Measurements from ENCODE around the gene POU6F2.

The POU6F2 gene

DNA sequence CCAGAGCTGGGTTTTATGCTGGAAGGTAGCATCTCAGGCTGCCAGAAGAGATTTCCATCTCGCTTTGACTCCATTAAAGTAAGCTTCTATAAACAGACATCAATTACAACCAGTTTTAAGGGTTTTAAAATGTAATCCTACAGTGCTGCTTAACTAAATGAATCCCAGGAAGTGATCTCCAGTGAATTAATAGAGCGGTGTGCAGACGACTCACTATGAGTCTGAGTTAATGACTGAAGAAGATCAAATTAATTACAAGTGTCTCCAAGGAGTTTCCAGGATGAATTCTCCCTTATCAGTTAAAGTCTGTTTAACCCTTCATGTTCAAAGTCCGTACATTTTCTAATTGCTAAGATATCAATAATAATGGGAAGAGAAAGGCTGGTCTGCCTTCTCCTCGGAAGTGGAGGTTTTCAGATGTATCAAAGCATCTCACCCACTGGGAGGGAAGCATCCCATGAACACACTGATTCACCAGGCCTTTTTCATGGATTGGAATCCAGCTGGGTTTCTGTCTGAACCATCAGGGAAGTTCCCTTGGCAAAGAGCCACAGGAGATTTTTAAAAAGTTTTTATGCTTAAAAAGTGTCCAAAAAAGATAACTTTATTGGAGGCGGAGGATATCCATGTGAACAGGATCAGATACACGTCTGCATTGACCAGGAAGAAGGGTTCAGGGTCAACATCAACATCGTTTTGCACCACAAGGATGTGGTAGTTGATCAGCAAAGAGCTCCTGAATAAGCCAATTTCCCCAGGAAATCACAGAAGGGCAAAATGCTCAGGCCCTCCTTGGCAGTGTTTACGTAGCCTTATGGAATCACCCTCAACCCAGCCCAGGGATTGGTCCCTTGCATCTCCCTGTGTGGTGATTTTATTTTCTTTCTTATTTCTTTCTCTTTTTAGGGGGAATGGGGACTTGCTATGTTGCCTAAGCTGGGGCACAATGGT lies 288.2 kb downstream of the POU6F2 start:
- no peak for DNase-seq

DNA sequence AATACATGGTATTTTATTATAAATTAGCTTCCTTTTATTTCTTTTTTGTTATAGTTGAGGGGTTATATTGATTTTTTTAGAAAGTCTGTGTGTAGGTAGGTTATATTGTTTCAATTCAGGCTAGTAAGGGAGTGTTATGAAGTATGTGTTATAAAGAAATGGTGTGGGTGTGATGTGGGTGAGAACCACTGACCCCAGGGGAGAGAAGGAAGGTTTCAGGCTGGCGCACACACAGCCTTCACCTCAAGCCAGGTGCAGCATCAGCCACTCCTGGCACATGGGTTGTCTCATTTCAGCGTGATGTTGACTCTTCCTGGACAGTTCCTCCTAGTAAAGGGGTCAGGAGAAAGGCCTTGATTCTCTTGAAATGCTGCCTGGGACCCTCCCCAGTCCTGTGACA lies 291.3 kb downstream of the POU6F2 start:
- no peak for DNase-seq

DNA sequence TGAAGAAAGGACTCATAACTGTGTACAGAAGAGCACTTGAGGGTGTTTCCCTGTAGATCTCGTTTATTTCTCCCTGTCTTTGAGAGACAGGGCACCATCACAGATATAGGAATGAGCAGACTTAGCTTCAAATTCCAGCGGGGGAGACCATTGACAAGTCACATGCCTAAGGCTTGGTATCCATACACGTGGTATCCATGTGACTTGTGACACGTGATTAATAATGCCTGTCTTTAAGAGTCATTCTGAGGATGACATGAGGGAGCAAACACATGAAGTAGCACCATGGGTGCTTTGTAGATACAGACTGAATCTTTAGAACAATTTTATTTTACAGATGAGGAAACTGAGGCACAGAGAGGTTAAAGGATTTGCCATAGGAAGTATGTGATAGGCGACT lies 292.3 kb downstream of the POU6F2 start:
- DNase-seq, result no peak

DNA sequence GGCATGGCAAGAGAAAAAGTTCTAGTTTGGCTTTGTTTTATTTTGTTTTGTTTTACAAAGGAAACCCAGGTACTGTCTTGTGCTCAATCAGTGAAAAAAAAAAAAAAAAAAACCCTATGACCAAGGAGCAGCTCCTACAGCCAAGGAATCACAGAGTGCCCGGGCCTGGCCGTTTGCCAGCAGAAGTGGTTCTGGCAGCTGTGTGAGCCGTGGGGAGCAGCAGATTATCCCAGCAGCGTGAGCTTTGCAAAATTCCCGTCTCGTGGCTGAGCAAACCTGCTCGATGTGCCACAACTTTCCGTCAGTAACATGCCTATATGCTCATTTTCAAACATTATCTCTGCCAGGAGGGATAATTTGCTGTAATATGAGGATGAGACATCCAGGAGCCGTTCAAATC lies 293.7 kb downstream of the POU6F2 start:
- no peak for DNase-seq

DNA sequence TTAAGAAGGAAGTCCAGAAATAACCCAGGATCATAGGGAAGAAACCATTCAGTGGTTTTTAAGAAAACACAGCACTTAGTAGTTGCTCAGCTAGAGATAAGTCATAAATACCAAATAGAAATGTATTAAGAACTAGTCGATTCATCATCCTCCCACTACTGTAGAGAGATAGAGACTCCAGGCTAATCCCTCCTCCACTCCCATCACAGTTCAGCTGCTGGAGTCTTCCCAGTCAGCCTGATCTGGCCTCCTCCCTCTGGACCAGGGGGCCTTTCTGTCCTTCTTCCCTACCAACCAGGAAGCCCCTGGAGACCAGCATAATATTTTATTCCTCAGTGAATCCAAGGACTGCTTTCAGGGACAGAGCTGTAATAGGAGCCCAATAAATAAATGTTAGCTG lies 294.4 kb downstream of the POU6F2 start:
- no peak for DNase-seq

DNA sequence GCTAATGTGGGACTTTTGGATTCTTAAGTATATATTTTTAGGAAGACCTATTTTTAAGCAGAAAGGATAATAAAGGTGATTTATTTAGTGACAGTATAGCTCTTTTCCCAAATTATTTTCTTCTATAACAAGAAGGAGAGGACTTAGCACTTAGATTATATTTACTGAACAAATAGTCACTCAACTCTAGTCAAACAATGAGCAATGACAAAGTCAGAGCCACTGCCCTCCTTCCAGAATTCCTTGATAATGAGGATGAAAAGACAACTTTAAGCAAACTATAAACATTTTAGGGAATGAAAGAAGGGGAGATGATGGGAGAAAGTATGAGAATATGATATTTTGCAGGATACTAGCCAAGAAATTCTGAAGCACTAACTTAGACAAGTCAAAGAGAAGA lies 295.0 kb downstream of the POU6F2 start:
- no peak for DNase-seq

DNA sequence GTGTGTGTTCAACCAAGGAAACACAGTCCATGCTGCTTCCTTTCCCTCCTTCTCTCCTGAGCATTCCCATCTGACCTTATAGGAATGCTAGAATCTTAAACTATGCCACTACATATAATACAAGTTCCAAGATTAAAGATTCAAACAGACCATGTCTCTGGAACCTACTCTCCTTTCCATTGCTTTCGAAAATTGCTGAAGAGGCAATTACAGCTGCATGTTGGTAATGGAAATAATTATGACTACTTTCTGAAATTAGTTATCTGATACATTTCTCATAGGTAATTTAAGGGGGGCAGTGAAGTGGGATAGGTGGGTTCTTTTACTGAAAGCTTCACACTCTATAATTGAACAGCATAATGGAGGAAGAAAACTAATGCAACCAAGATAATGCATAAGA lies 302.6 kb downstream of the POU6F2 start:
- DNase-seq, result no peak

DNA sequence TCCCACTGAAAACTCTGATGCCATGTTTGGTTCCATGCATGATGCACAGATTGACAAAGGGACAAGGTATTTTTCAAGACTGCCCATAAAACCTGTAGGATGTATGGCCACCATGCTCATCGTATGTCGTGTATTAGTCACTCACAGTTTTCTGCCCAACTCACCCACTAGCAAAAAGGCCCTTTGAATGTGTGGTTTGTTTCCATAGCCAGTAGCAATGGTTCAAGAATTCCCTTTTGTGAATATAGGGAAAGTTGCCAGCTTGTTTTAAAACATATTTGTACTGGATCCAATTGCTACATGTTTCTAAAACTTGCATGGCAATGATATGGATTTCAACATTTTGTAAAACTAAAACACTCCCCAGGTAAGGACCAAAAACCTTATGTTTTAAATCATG lies 307.5 kb downstream of the POU6F2 start:
- DNase-seq, result no peak

DNA sequence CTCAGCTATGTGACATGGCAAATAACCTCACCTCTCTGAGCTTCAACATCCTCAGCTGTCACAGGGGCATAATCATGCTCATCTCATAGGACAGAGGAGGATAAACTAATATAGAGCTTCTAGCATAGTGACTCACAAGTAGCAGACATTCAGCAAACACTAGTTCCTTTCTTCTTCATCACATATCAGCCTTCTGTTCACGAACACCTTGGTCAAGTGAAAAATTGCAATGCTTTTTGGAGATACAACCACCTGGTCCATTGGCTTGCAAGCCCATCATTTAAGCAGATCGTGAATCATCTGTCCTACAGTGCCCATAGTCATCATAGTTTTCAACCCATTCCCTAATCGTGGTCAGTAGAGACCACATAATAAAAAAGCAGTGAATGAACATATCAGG lies 310.6 kb downstream of the POU6F2 start:
- DNase-seq, result no peak

DNA sequence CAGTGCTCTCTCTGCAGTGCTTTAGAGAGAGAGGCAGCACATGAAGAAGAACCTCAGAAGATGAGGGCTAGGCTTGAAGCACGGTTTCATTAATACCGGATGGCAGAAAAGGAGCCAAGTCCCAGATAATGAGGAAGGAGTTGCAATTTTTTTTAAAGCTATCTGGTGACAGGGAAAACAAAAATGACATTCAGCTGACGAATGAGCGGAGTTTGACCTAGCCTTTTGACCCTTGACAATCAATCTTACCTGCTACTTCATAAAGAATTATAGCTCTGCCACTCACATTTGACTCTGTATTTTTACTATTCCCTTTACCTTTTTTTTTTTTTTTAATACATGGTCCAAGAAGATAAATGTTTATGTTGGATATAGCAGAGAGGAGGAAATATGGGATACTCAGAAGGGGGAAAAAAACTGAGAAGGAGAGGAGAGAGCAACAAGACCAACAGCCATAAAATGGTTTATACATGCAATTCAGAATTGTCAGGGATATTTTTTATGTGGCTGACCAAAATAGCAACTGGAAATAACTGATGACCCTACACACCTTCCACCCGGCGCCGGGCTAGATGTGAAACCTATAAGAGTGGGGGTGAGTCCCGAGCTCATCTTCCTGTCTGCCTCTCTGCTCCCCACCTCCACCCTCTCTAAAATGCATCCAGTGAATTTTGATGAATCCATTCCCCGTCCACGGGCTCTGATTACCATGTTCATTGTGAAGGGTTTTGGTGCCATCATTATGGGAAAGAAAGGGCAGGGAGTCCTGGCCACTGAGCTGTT lies 314.1 kb downstream of the POU6F2 start:
- DNase-seq, result no peak

DNA sequence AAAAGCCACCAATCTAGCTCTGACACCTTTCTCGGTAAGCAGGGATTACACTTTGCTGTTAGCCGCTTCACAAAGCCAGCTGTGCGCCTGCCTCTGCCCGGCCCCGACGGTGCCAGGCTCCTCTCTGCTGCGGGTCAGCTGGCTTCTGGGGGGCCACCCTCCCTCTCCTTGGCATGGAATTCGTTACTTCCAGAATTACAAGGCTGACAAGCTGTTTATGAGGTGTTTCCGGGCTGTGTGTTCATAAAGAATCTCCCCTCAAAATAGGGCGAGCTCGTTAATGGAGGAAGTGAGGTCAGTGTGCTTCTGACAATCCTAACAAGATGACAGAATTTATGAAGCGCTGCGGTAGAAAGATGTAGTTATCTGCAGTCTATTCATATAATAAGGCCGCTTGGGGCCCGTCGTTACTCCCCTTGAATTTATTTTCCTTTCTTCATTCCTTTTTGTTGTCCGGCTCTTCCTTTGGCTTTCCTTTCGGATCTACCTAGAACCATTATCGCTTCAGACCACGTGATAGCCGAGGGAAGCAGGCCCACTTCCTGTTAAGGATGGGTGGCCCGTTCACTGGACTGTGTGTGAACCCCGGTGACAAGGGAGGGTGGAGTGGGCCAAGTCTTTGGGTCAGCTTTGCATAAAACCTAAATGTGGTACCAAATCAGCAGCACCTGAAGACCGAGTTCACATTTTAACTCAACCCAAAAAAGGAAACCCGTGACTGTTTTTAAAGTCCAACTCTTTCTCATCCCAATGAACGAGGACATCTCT lies 315.5 kb downstream of the POU6F2 start:
- DNase-seq, result no peak

DNA sequence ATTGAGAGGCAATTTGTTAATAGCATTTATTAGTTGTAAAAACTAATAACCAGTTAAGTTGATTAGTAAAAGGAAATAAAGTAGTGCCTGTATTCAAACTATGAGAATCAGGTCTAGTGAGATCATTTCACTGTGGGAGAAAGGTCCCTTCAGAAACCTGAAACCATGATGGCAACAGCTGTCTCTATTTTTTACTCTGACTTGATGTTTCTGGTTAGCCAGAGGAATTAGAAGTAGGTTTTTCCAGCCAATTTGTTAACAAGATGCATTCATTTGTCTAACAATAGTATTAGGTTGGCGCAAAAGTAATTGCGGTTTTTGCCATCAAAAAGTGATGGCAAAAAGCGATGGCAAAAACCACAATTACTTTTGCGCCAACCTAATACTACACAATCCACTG lies 316.3 kb downstream of the POU6F2 start:
- no peak for DNase-seq

DNA sequence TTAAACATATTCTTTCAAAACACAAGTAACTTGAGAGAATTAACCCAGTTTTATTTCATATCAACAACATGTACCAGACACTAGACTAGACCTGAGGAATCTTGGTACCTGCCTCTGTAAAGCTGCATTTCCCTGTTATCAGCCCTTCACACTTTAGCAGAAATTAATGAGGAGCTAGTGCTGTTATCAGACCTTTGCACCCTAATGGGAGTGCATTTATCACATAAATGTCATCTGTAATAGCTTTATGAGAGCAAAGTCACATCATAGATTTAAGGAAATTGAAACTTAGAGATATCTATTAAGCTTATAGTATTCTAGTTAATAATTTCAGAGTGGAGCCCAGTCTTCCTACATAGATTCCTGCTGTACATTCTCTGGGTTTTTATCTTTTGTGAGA lies 318.1 kb downstream of the POU6F2 start:
- DNase-seq, result no peak

DNA sequence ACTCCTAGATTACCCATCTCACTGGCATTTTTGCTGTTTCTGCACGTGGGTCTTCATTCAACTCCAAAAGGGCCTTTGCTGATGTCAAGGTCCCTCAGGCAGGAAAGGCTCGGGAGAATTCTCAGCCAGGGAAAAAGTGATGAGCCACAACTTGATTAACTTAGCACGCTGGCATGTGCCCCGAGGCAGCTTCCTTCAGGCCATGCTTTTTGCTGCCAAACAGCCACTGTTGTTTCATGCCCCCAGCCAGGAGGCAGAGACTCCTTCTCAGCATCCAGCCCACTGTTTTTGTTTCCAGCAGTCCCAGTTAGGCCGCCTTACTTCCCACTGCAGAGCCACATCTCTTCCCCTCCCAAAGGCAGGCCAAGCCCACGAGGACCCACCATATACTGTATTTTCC lies 322.0 kb downstream of the POU6F2 start:
- no peak for DNase-seq

DNA sequence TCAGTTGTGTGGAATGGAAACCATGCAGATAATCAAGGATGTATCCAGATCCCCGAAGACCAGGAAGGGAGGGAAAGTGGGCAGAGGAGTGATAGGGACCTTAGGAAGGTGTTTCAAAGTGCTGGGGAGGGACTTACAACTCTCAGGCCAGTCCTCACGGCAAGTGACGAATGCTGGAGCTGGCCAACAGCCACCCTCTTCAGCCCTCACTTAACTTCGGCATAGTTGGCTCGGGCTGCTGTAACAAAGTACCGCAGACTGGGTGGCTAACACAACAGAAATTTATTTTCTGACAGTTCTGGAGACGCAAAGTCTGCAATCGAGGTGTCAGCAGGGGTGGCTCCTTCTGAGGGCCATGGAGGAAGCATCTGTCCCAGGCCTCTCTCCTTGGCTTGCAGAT lies 322.6 kb downstream of the POU6F2 start:
- DNase-seq, result no peak

DNA sequence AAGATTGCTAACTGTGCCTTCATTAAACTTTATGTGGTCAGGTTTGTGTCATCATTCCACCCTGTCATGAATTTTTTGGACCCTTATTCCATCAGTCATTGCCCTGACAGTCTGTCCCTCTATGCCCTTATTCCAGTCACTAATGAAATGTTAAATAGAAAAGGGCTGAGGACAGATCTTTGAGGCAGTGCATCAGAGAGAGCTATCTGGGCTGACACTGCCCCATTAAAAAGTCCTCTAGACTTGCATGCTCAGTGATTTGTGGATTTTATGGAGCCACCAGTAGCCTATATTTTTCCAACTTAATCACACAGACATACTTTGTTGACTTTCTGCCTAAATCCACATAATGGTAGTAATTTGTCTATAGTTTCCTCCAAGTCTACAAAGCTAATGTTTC lies 323.8 kb downstream of the POU6F2 start:
- DNase-seq, result no peak

DNA sequence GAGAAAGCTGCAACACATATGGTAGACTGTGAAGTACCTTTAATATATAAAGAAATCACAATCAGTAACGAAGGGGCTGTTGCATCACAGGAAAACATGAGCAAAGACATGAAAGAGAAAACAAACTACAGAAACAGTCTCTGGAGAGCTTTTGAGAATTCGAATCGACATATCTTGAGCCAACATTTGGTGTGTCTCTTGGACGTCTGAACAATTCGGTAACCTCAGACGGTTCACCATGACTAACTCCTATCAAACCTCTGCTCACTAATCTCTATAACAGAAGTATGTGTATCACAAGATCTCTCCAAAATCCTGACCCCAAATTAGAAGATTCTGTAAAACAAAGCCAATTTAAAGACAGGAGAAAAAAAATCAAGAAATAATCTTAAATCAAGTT lies 326.5 kb downstream of the POU6F2 start:
- no peak for DNase-seq

DNA sequence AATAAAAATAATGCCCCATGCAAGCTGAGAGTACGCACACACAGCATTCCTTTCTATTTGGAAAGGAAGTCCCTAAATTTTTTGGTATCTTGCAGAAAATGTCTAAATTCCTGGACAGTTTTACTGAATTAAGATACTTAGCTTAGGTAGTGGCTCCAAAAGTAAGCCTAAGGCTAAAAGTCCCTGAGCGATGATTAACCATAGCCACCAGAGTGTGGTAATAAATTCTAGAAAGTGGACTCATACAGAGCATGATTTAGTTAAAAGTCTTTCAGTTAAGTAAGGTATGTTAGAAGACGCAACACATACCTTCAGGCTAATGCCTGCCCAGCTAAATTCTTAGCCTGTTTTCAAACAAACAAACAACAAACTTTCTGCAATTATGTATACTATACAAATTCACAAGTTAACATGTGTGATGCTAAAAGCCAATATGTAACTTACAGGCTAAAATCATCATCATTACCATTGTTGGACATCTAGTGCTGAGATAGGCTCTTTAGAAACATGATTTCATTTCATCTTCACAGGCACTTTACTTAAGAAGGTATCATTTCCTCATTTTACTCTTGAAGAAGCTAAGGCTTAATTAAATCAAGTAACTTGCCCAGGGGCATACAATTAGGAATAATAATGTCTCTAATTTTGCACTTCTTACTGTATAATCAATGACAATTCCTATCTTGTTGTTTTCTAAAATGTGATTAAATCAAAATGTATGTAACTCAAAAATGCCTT lies 327.1 kb downstream of the POU6F2 start:
- no peak for DNase-seq

DNA sequence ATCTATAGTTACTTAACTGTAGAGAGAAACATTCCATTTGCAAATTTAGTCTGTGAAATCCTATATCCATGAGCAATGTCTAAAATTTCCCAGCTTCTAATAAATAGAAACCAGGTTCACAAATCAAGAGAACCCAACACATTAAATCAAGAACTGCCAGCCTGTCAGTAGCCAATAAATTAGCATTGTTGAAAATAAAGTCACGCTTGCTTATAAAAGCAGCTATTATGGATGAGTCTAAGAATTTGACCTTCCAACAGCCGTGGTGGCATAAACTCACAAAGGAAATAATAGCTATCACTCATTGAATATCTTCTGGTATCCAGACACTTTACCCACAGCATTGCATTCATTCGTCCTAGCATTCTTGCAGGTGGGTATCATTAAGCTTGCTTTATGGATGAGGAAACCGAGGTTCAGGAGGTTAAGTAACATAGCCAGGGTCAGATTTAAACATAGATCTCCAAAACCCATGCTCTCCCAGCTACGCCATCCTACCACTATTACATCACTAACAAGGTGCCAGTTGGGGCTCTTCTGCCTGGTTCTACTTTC lies 328.4 kb downstream of the POU6F2 start:
- DNase-seq, result no peak

DNA sequence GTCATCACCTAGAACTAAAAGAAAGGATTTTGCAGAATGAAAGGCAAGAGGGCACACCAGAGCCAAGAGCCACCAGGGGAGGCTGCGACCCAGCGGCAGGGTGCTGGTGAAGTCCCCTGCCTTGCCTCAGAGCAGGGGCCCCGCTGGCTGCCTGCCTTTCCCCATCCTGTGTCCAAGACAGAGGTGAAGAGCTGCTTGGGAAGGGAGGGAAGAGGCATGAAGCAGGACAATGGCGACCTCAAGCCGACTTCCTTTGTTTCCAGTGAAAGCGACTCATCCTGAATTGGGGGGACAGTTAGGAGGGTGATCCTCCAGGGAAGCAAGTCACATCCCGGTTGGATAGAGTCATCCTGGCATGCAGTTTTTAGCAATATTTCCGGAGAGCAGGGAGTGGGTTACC lies 333.0 kb downstream of the POU6F2 start:
- DNase-seq, result no peak

DNA sequence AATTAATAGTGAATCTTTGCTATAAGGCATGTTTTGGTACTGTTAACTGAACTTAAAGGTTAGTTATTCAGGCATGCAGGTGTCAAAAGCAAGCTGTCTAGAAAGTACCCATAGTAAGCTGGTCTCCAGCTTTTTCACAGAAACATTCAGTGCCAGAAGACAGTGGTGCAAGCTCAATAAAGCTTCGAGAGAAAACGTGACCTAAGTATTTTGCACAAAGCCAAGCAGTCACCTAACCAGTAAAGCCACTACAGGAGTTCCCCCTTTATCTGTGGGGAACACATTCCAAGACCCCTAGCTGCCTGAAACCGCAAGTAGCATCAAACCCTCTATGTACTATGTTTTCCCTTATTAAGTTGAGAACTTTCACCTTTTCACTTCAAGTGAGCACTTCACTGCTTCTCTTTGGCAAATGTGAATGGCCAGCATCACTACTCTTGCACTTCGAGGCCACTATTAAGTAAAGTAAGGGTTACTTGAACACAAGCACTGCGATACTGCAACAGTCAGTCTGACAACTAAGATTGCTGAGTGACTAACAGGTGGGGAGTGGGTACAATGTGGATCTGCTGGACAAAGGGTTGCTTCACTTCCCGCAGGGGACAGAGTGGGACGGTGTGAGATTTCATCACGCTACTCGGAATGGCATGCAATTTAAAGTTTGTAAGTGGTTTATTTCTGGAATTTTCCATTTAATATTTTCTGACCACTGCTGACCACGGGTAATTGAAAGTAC lies 334.7 kb downstream of the POU6F2 start:
- DNase-seq, result no peak

DNA sequence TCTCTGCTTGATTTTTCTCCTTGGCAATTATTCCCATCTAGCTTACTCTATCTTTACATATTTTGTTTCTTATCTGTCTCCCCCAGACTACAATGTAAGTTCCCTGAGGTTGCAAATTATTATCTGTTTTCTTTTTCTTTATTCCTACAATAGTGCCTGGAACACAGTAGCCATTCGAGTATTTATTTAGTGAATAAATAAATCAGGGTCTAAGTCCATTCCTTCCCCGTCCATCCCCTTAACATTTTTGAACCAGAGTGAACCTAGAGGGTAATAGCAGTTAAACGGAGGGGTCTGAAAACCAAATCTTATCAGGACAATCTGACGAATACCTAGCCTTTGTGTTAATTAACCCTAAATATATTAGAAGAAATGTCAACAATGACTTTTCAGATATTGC lies 335.7 kb downstream of the POU6F2 start:
- DNase-seq, result no peak

All from stimulated activated CD4-positive, alpha-beta T cell treated with anti-CD3 and anti-CD28 coated beads, Interleukin-15, amount 100 ng/mL, for 24 hours (primary cell).